ENCODE results near the gene ADK. TPM values are rescaled to one million over a fixed set of nuclear protein-coding genes. Genes with fewer than 3 reads are reported as not detected.

ADK gene
- polyA plus RNA-seq, 1 donor (not counting 4 experiments of a cell fraction or from before 2014, with no cell fraction given), result 139 TPM

GRCh38 chr10:74556072-74556705, 405.2 kb downstream of the ADK start:
- H2AFZ ChIP-seq (ENCODE audit: control insufficient read depth, low read length), result no peak overlapping the region
- no peak overlapping the region for H3K4me3 ChIP-seq (ENCODE audit: control insufficient read depth in 2 of 3, extremely low read depth in 1 of 3, insufficient read depth in 2 of 3, low read depth in 1 of 3, low read length in 3 of 3)
- dilution Hi-C loops (cut with MboI; ENCODE audit: extremely low pct_ligation_motif_present, low sequenced_read_pairs), result no loop called here
- TF ChIP-seq EZH2 (IDR thresholded peaks at IDR 0.05; ENCODE audit: low read length) (no peak), CTCF (optimal IDR thresholded peaks at IDR 0.05 in 1 of 3, IDR thresholded peaks at IDR 0.05 in 1 of 3, conservative IDR thresholded peaks at IDR 0.05 in 1 of 3; ENCODE audit: extremely low read depth in 1 of 3, insufficient read depth in 2 of 3, low read length in 3 of 3) (no peak)
- DNase-seq (ENCODE audit: low read depth, low spot score), result no peak
- H3K9ac ChIP-seq (ENCODE audit: control insufficient read depth, extremely low read depth, insufficient read depth, low read length), result no peak overlapping the region
- H3K9me3 ChIP-seq (ENCODE audit: control insufficient read depth, low read depth, low read length), result no peaks in the 10 kb centered on the region
- H3K4me1 ChIP-seq (ENCODE audit: control insufficient read depth, extremely low read depth, insufficient read depth, low read length), result no peaks in the 10 kb centered on the region
- no peak overlapping the region for H3K4me2 ChIP-seq (ENCODE audit: control insufficient read depth, extremely low read depth, insufficient read depth, low read depth, low read length)
- H3K27me3 ChIP-seq (ENCODE audit: control insufficient read depth, extremely low read depth, insufficient read depth, low read length), result no peaks in the 10 kb centered on the region
- H3K79me2 ChIP-seq (ENCODE audit: control insufficient read depth, insufficient read depth, low read length), result no peaks in the 10 kb centered on the region
- peaks cover 3 to 7% of the 10 kb centered on the region in 2 experiments for H3K36me3 ChIP-seq (ENCODE audit: control insufficient read depth in 2 of 2, extremely low read depth in 1 of 2, insufficient read depth in 2 of 2, low read length in 2 of 2)
- no peaks in the 10 kb centered on the region for H3K9me1 ChIP-seq (ENCODE audit: control insufficient read depth, extremely low read depth, insufficient read depth, low read length)
- no peak for FAIRE-seq
- no peak overlapping the region for H3K27ac ChIP-seq (ENCODE audit: control insufficient read depth, insufficient read depth, low read length)
- no peaks in the 10 kb centered on the region for H4K20me1 ChIP-seq (ENCODE audit: control insufficient read depth, extremely low read depth, insufficient read depth, low read length)

GRCh38 chr10:74557098-74557497, 406.1 kb downstream of the ADK start:
- Histone ChIP-seq H3K9me3 (ENCODE audit: control insufficient read depth, low read depth, low read length) (no peaks in the 10 kb centered on the region), H3K36me3 (ENCODE audit: control insufficient read depth in 2 of 2, extremely low read depth in 1 of 2, insufficient read depth in 2 of 2, low read length in 2 of 2) (peaks cover 3 to 7% of the 10 kb centered on the region in 2 experiments), H3K27me3 (ENCODE audit: control insufficient read depth, extremely low read depth, insufficient read depth, low read length) (no peaks in the 10 kb centered on the region), H3K27ac (ENCODE audit: control insufficient read depth, insufficient read depth, low read length) (no peak overlapping the region), H3K4me1 (ENCODE audit: control insufficient read depth, extremely low read depth, insufficient read depth, low read length) (no peaks in the 10 kb centered on the region), H2AFZ (ENCODE audit: control insufficient read depth, low read length) (no peak overlapping the region), H3K4me2 (ENCODE audit: control insufficient read depth, extremely low read depth, insufficient read depth, low read depth, low read length) (no peak overlapping the region), H3K9me1 (ENCODE audit: control insufficient read depth, extremely low read depth, insufficient read depth, low read length) (no peaks in the 10 kb centered on the region), H3K9ac (ENCODE audit: control insufficient read depth, extremely low read depth, insufficient read depth, low read length) (no peak overlapping the region), H4K20me1 (ENCODE audit: control insufficient read depth, extremely low read depth, insufficient read depth, low read length) (no peaks in the 10 kb centered on the region), H3K4me3 (ENCODE audit: control insufficient read depth in 2 of 3, extremely low read depth in 1 of 3, insufficient read depth in 2 of 3, low read depth in 1 of 3, low read length in 3 of 3) (no peak overlapping the region), H3K79me2 (ENCODE audit: control insufficient read depth, insufficient read depth, low read length) (no peaks in the 10 kb centered on the region)
- TF ChIP-seq EZH2 (IDR thresholded peaks at IDR 0.05; ENCODE audit: low read length), result no peak
- TF ChIP-seq CTCF (optimal IDR thresholded peaks at IDR 0.05 in 1 of 3, IDR thresholded peaks at IDR 0.05 in 1 of 3, conservative IDR thresholded peaks at IDR 0.05 in 1 of 3; ENCODE audit: extremely low read depth in 1 of 3, insufficient read depth in 2 of 3, low read length in 3 of 3), result no peak
- no peak for DNase-seq (ENCODE audit: low read depth, low spot score)
- dilution Hi-C loops (cut with MboI; ENCODE audit: extremely low pct_ligation_motif_present, low sequenced_read_pairs), result no loop called here
- no peak for FAIRE-seq
